Activated CD8-positive, alpha-beta memory T cell treated with anti-CD3 and anti-CD28 coated beads for 36 hours (primary cell): ENCODE results near the gene DNMT3L. TPM values are rescaled to one million over a fixed set of nuclear protein-coding genes. Genes with fewer than 3 reads are reported as not detected.
"Not testable (repeated sequence)": the region's sequence is repeated elsewhere in the genome, so short reads cannot be mapped to it uniquely, and the experiment has no call there.

Source experiments
- CTCF ChIA-PET: fragments of 350-600 bp; sonication (Branson Sonifier 250); formaldehyde crosslinking; loops from one replicate; lab custom pipeline; 2021; ENCODE audit warnings: antibody characterized with exemption; lab: Charles Lee
- POLR2A ChIA-PET: fragments of 350-600 bp; sonication (Branson Sonifier 250); formaldehyde crosslinking; loops from one replicate; lab custom pipeline; 2021; ENCODE audit warnings: antibody characterized with exemption; lab: Charles Lee
- total RNA-seq, 2 experiments: library from RNA; stranded (reverse); gene quantifications; one replicate each; pipeline ENCODE4 v1.2.3, GENCODE V29; 2021

DNMT3L gene
- total RNA-seq, 2 experiments from 2014 or later = not detected

DNA sequence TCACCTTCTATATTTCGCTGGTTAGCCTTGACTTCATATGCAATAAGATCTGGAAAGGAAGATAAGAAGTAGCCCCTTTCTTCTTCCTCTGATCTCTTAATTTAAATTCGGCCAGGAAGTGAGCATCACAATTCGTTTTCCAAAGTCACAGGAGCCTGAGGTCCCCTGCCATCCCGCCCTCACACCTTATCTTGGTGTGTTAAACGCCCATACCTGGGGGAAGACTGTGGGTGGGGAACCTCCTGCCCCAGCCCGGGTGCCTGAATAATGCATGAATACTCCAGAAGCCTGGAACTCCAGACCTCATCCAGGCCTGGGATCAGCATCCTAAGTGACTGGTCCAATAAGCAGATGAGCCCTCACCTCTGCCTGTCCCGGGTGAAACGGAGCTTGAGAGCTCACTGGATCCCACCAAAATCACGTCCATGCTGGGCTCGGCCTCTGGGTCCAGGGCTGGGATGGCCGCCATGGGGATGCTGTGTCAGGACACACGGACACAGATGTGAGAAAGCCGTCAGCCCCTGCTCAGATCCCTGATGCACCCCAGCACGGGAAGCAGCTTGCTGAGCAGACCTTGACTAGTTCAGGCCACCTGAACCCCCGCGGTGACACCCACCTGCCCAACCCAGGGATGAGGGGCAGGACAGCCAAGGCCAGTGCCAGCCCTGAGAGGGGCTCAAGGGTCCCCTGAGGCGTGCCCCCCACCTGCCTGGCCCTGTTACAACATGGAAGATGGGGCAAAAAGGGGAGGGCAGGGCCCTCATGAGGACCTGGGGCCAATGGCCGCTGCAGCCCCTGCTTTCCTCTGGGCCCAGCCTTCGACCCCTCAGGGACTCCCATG, 686 bp downstream of the DNMT3L start:
- ChIA-PET CTCF (no interaction called here), POLR2A (interaction anchor here (0.6 kb wide), 1 partner anchor 139 kb away, joined by 3 read pairs; no protein-coding TSS in a partner anchor)

DNA sequence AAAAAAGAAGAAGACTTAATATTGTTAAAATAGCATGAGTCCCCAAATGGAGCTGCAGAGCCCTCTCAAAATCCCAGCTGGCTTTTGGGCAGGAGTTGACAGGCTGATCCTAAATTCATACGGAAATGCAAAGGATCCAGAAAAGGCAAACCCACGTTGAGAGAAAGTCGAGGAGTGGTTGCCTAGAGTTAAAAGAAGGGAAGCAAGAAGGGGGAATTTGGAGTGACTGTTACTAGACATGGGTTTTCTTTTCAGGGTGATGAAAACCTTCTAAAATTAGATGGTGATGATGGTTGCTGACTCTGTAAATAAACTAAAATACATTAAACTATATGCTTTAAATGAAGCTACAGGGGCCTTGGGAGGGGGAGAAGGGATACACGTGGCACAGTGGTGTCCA, 1.6 kb downstream of the DNMT3L start:
- POLR2A ChIA-PET = no interaction called here

DNA sequence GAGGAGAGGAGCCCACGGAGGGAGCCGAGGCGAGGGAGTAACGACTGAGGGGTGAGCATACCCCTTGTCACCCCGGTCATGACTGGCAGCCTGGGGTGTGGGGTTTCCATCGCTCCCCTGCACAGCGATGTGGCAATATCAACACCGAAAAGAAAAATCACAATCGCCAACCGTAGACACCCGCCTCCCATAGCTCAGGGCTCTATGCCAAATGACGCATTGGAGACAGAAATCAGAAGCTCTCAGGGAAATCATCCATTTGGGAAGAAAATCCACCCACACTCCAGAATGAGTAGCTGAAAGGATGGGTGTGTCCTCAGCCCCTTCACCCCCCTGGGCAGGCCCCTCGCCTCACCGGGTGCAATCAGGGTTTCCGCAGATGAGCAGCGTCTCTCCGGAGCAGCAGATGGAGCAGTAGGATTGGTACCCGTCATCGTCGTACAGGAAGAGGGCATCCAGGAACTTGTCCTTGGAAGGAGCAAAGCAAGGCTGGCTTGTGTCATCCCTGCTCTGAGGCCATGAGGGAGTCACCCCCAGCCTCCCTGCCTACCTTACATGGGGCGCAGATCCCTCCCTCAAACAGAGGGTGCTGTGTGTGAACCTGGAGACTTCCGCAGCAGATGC, 2.5 kb downstream of the DNMT3L start:
- POLR2A ChIA-PET = no interaction called here
- CTCF ChIA-PET = no interaction called here

More for the DNA sequence above, 1.6 kb downstream of the DNMT3L start:
- CTCF ChIA-PET = no interaction called here

DNA sequence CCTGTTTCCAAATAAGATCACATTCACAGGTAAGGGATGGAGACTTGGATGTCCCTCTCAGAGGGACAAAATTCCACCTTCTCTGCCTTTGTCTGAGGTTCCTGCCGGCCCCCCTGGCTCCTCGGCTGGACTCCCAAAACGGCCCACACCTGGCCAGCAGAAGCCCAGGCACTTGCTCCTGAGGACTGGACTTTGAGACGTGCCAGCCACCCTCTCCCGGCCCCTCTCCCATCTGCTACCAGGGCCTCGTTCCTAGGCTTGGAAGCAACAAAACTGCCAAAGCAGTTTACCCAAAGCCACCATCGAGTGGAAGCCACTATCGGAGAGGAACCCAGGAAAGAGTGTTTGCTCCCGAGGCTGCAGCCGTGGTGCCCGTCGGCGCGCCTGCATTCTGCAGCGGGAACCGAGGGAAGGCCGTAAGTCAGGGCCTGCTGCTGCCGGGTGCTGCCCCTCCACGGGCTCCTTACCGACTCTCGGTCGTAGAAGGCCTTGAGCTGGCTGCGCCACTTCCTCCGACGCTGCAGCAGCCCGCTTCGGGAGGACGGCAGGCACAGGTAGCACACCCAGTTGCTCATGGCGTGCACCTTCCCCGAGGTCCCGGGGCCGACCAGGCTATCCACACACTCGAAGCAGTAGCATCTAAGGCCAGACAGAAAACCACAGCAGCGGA, 3.5 kb downstream of the DNMT3L start:
- POLR2A ChIA-PET = no interaction called here
- CTCF ChIA-PET = no interaction called here

DNA sequence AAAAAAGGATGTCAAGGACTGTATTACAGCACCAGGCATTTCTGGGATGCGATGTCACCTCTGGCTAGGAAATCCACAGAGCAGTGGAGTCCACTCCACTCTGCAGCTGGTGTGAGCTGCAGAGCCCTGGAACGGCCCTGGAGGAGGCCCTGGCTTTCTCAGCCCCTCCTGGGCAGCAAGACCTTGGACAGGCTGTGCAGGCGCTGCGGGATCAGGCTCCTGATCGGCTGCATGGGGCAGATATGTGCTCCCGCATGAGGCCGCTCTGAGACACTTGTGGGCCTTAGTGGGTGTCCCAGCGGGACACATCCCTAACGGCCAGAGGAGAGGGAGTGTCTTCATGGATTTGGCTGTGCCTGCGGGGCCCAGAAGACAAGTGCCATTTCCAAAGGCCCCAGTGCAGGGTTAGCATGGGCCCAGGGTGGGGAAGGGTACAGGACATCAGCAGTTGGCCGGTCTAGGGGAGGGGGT, 6.2 kb downstream of the DNMT3L start:
- POLR2A ChIA-PET = no interaction called here
- CTCF ChIA-PET = no interaction called here

DNA sequence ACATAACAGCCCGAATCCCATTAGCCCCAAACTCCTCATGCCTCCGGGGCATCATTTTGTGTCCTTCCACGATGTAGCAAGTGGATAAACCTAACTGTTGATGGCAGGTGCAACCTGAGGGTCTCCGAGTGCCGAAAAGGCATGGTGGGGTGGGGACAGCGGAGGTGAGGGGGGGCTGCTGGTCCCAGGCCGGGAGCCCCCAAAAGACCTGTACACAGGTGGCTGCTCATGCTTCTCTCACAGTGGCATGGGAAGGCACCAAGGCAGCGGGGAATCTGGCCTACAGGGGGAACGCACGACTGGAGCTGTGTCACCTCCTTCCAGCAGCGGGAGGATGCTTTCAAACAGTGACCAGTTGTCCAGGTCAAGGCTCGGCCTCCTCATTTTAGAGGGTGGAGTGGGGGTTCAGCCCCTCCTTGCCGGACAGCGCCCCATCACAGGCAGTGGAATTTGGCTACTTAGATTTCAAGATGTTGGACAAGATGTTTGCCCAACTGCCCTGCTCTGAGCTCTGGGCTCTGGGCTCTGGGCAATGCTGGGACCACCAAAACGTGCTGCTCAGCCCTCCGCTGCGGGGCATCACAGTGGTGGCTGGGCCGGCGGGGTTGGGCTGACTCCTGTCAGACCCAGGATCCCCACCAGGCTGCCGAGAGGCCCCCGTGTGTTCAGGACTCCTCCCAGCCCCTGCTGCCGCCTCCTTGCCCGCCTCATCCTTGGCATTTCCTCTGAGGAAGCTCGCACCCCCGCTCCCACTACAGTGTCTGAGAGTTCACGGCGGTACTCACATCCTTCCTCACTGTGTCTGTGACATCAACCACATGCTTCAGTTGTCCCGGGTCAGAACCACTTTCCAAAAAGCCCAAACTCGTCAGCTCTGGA, 7.6 kb downstream of the DNMT3L start:
- ChIA-PET CTCF (no interaction called here), POLR2A (no interaction called here)

DNA sequence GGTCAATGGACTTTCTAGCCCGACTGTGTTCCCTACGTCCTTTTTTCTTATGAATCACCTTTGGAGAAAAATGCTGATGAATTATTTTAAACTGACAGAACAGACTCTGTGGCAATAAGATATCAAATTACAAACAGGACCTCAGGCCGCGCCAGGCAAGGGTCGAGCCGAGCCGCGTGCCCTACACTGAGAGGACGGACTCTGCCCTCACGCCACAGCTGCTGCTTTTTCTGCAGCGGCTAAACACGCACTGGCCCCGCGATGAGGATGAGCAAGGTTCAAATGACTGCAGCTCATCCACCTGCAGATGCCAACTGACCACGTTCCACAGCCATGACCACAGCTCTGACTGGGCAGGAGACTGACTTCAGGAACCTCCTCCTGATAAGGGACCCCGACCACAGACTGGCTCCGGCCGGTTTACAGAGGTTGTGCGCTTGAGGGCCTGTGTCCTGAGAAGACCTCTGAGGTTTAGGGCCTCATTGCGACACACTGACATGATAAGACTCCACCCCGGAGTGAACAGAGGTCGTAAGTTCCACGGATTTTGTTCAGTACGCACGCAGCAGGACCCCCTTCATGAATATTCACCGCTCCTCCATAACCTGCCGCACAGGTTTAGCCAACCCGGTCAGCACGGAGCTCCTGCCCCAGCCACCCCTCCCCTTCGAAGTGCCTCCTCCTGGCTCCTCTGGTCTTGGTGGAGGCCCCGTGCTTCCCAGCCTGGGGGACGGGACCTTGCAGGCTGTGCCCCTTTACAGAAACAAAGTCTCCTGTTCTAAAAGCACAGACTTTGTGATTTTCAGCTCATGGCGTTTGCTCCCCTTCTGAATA, 12.3 kb downstream of the DNMT3L start:
- POLR2A ChIA-PET, CTCF ChIA-PET: not testable (repeated sequence)

DNA sequence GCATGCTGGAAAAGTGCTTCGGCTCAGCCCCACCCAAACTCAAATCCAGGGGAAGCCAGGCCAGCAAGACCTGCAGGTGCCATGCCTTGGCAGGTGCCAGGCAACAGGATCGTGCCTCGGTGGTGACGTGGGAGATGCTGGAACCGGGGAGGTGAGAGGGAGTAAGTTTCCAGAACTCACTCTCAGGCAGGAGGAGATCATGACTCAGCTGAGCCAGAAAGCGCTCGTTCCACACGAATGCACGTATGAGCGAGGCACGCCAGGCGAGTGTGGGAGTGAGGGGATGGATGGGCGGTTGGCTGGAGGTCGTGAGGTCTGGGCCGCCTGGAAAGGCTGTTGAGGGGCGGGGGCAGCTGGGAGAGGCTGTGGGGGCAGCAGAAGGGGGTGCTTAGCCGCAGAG, 13.8 kb downstream of the DNMT3L start:
- CTCF ChIA-PET, POLR2A ChIA-PET: not testable (repeated sequence)

DNA sequence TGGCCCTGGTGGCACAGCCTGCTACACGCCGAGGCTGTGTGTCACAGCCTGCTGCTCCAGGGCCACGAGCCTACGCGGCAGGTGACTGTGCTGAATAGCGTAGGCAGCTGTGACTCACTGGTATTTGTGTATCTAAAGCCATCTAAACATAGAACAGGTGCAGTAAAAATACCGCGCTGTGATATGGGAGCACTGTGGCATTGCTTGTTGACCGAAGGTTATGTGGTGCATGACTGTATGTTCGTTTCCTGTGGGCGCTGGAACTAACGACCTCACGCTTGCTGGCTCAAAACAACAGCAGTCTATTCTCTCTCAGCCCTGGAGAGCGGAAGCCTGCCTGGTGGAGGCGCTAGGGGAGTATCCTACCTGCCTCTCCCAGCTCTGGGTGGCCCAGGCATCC, 17.7 kb downstream of the DNMT3L start:
- CTCF ChIA-PET, POLR2A ChIA-PET: not testable (repeated sequence)

DNA sequence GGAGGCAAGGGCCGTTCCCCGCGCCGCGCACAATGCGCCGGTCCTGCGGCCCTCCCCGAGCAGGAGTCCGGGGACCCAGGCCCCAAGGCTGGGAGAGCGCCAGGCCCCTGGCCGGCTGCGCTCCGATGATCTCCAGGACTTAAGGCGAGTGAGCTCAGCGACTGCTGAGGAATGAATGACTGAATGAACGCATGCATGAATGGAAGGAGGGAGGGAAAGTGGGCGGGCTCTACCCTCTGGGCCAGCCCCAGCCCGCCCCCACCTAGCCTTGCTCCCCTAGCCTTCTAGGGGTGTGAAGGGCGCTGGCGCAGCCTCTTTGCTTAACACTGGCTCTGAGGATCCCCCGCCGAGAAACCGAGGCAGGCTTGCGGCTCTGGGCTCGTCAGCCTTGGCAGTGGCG, 20.4 kb downstream of the DNMT3L start:
- POLR2A ChIA-PET, CTCF ChIA-PET: not testable (repeated sequence)

DNA sequence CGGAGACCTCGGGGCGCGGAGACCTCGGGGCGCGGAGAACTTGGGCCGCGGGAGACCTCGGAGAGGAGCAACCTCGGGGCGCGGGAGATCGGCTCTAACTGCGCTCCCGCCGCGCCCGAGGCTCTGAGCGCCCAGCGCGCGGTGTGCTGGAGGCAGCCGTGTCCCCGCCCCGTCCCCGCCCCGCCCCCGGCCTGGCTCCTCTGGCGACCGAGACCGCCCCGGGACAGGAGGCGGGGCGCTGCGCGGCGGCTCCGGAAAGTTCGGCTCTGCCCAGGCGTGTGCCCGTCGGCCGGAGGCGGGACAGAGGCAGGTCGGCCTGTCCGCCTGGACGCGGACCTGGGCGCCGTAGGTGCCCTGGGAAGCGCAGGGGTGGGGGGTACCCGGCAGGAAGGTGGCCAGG, 20.9 kb downstream of the DNMT3L start, which contains the start of gene ICOSLG:
Gene ICOSLG, minus strand, starts transcription at position 102 of the 400 bp plus-strand sequence. CDS start 126 bp downstream, outside the sequence.
- CTCF ChIA-PET, POLR2A ChIA-PET: not testable (repeated sequence)

DNA sequence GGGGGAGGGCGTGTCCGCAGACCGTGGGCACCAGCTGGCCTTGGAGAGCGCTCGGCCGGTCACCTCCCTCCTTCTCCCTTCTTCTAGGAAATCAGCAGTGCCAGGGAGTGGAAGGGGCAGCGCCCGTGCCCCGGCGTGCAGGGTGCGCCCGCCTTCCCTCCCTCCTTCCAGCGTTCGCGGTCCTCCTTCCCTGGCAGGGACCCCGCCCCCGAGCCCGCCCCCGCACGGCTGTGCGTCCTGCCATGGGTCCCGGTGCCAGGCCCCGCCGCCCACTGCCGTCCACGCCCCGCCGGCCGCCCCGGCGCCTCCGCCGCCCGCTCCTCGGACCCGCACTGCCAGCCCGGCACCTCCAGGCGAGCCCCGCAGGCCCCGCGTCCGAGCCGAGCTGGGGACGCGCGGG, 21.3 kb downstream of the DNMT3L start:
- CTCF ChIA-PET, POLR2A ChIA-PET: not testable (repeated sequence)

DNA sequence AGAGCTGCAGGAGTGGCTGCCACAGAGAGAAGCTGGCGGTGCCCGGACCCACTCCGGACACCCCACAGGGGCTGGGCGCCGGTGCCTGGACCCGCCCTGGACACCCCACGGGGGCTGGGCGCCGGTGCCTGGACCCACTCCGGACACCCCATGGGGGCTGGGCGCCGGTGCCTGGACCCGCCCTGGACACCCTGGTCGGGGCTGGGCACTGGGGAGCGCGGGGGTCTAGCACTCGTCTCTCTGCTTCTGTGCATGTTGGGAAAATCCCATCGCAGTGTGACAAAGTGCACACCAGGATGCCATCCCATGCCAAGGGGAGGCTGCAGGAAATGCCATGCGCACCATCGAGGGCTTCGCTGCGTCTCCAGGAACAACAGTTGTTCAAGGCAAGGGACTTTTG, 32.1 kb downstream of the DNMT3L start:
- CTCF ChIA-PET, POLR2A ChIA-PET: not testable (repeated sequence)

DNA sequence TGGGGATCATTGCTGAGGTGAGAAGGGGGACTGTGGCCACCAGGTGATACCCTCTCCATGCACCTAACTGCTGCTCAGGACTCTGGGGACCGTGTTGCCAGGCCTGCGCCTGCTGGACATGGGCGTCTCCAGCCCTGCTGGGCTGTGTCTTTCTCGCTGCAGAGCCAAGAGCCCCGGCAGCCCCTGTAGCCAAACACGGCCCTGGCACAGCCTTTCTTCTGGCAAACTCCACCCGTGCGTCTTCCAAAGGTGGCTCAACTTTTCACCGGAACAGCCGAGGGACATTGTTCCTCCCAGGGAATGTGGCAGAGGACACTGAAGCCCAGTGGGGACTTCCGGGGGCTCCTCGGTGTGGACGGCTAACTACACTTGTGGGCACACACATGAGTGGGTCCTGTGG, 33.6 kb downstream of the DNMT3L start:
- POLR2A ChIA-PET, CTCF ChIA-PET: not testable (repeated sequence)

DNA sequence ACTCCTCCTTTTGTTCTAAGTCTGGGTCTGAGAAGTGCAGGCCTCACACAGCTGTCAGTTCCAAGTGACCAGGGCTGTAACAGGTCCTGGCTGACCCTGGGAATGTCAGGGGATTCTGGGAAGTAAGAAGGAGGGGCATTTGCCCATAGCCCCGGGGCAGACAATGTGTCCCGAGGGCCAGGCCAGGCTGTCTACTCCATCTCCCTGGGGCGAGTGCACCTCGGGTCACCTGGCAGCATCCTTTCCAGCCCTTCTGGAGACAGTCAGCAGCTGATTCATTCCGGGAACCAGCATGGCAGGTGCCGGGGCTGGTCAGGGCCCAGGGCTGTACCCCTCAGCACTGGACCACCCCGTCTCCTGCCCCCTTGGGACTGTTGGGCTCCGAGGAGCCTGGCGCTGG, 34.1 kb downstream of the DNMT3L start:
- CTCF ChIA-PET, POLR2A ChIA-PET: not testable (repeated sequence)

DNA sequence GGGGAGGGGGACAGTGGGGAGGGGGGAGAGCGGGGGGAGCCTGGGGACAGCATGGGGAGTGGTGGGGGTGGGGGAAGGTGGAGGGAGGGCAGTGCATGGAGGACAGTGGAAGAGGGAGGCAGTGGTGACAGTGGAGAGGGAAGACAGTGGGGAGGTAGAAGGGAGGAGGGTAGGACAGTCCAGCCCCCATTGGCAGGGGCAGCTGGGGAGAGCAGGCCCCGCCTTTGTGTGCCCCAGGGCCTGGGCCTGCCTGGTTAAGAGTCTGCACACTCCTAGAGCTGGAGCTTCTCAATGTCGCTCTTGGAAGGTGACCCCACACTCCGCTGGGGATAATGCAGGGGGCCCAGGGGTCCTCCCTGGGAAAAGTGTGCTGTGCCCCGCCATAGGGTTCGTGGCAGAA, 36.1 kb downstream of the DNMT3L start:
- POLR2A ChIA-PET = not testable (repeated sequence)

DNA sequence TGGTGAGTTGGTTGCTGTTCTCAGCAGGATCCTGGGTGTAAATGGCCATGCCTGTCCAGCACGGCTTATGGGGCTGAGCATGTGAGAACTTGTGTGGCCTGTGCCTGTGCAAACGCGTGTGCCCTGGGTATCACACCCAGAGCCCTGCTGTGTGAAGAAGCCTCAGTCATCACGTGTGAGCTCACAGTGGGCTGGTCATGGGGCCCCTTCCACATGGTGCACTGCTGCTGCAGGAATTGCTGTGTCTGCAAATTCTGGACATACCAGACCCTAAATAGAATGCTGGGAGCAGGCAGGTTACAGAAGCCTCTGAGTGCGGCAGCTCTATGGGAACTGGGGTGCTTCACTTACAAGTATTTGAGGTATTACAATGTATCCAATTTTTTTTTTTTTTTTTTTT, 38.4 kb downstream of the DNMT3L start:
- CTCF ChIA-PET, POLR2A ChIA-PET: not testable (repeated sequence)

More for the DNA sequence above, 36.1 kb downstream of the DNMT3L start:
- CTCF ChIA-PET = not testable (repeated sequence)

DNA sequence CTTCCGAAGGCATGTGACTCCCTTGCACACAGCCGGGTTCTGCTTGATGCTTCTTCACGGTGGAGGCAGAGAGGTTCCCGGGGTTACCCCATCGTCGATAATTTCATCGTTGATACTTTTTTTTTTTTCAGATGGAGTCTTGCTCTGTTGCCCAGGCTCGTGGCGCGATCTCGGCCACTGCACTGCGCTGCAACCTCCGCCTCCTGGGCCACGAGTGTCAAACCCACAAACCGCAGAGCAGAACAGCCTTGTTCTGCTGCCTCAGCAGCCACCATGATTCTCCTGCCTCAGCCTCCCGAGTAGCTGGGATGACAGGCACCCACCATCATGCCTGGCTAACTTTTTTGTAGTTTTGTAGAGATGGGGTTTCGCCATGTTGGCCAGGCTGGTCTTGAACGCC, 41.0 kb downstream of the DNMT3L start:
- POLR2A ChIA-PET, CTCF ChIA-PET: not testable (repeated sequence)
